ENCODE results near the gene GRK4.
"Not testable (repeated sequence)": the region's sequence is repeated elsewhere in the genome, so short reads cannot be mapped to it uniquely, and the experiment has no call there.

Gene GRK4

DNA sequence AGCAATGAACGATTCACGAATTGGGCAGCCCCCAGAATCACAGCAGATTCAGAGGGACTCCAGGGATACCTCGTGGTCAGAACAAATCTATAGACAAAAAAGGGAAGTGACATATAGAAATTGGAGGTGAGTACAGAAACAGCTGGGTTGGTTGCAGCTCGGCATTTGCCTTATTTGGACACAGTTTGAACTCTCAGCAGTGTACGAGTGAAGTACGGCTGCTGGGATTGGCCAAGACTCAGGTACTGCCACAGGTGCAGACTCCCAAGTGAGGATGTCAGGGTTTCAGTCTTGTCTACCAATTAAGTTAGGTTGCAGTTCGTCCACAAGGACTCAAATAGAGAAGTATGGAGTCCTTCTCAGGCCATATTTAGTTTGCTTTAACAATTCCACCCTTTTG is 82.8 kb downstream of the GRK4 start:
- TF ChIP-seq, protein P1, sequence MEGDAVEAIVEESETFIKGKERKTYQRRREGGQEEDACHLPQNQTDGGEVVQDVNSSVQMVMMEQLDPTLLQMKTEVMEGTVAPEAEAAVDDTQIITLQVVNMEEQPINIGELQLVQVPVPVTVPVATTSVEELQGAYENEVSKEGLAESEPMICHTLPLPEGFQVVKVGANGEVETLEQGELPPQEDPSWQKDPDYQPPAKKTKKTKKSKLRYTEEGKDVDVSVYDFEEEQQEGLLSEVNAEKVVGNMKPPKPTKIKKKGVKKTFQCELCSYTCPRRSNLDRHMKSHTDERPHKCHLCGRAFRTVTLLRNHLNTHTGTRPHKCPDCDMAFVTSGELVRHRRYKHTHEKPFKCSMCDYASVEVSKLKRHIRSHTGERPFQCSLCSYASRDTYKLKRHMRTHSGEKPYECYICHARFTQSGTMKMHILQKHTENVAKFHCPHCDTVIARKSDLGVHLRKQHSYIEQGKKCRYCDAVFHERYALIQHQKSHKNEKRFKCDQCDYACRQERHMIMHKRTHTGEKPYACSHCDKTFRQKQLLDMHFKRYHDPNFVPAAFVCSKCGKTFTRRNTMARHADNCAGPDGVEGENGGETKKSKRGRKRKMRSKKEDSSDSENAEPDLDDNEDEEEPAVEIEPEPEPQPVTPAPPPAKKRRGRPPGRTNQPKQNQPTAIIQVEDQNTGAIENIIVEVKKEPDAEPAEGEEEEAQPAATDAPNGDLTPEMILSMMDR (IDR thresholded peaks at IDR 0.05; ENCODE audit: unreplicated experiment in 3 of 3) = no peak
- no peaks in the 10 kb centered on the region for H3K9me3 Mint-ChIP-seq
- no peak overlapping the region for H3K27ac Mint-ChIP-seq
- H3K27me3 Mint-ChIP-seq (ENCODE audit: low read depth) = peaks cover 16% of the 10 kb centered on the region
- no peaks in the 10 kb centered on the region for H3K36me3 Mint-ChIP-seq (ENCODE audit: low read depth)
- H3K4me3 Mint-ChIP-seq = no peak overlapping the region
- peaks cover 4% of the 10 kb centered on the region for H3K4me1 Mint-ChIP-seq

- Mint-ChIP-seq H3K9me3 (no peaks in the 10 kb centered on the region), H3K27me3 (ENCODE audit: low read depth) (peaks cover 16% of the 10 kb centered on the region), H3K4me1 (peaks cover 4% of the 10 kb centered on the region), H3K4me3 (no peak overlapping the region), H3K27ac (no peak overlapping the region), H3K36me3 (ENCODE audit: low read depth) (no peaks in the 10 kb centered on the region)
- TF ChIP-seq, protein P1 (IDR thresholded peaks at IDR 0.05; ENCODE audit: unreplicated experiment in 3 of 3) = no peak
Measured at GRCh38 chr4:3046623-3047022, 83.3 kb downstream of the GRK4 start.

GRCh38 chr4:3047464-3048286 is 84.3 kb downstream of the GRK4 start:
- Mint-ChIP-seq H3K9me3 (peaks cover 7% of the 10 kb centered on the region), H3K36me3 (ENCODE audit: low read depth) (no peaks in the 10 kb centered on the region), H3K4me1 (no peaks in the 10 kb centered on the region), H3K27ac (no peak overlapping the region), H3K27me3 (ENCODE audit: low read depth) (peaks cover 9% of the 10 kb centered on the region), H3K4me3 (no peak overlapping the region)
- TF ChIP-seq, protein P1 (IDR thresholded peaks at IDR 0.05; ENCODE audit: unreplicated experiment in 3 of 3) = peak; percentile 72 to 80 (median 74)

GRCh38 chr4:3051141-3051897 is 87.9 kb downstream of the GRK4 start:
- H3K4me1 Mint-ChIP-seq; H3K4me3 Mint-ChIP-seq; H3K27ac Mint-ChIP-seq; H3K36me3 Mint-ChIP-seq (ENCODE audit: low read depth); H3K27me3 Mint-ChIP-seq (ENCODE audit: low read depth): not testable (repeated sequence)
- peaks cover 24% of the 10 kb centered on the region for H3K9me3 Mint-ChIP-seq

DNA sequence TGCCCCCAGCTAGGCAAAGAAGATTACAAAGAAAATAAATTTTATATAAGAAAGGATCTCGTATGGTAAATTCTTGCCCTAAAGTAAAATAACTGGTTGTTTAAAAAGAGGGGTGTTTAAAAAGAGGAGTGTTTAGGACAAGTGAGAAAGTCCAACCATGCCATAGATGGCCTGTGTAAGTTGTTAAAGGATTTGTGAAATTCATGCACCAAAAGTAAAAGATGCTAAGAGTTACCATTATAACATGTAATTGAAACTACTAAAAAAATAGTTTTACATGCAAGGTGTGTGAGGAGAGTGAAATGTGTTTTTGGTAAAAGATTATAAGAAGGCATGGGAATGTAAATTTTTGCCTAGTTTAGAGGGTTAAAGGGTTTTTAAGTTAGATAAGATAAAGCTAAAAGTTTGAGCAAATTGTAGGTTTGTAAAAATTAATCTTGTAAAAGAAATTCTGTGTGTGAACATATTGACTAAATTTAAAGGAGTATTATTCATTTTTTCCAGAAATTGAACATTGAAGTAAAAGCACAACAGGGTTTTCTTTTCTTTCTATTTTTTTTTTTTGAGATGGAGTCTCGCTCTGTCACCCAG is 90.9 kb downstream of the GRK4 start:
- Mint-ChIP-seq H3K4me3 (no peak overlapping the region), H3K36me3 (ENCODE audit: low read depth) (peaks cover 5% of the 10 kb centered on the region), H3K4me1 (no peaks in the 10 kb centered on the region), H3K27ac (no peak overlapping the region), H3K9me3 (peaks cover 29% of the 10 kb centered on the region), H3K27me3 (ENCODE audit: low read depth) (no peaks in the 10 kb centered on the region)
- TF ChIP-seq, protein P1 (IDR thresholded peaks at IDR 0.05; ENCODE audit: unreplicated experiment in 3 of 3) = no peak

- no peaks in the 10 kb centered on the region for H3K4me1 Mint-ChIP-seq
- H3K27me3 Mint-ChIP-seq (ENCODE audit: low read depth) = peaks cover 7% of the 10 kb centered on the region
- H3K36me3 Mint-ChIP-seq (ENCODE audit: low read depth) = no peaks in the 10 kb centered on the region
- peaks cover 13% of the 10 kb centered on the region for H3K9me3 Mint-ChIP-seq
- H3K4me3 Mint-ChIP-seq = no peak overlapping the region
- TF ChIP-seq, protein P1 (IDR thresholded peaks at IDR 0.05; ENCODE audit: unreplicated experiment in 3 of 3) = no peak
- no peak overlapping the region for H3K27ac Mint-ChIP-seq
Measured at GRCh38 chr4:3059943-3060342, 96.6 kb downstream of the GRK4 start.
